Measurements from ENCODE around the gene NOL4L.

Gene NOL4L

DNA sequence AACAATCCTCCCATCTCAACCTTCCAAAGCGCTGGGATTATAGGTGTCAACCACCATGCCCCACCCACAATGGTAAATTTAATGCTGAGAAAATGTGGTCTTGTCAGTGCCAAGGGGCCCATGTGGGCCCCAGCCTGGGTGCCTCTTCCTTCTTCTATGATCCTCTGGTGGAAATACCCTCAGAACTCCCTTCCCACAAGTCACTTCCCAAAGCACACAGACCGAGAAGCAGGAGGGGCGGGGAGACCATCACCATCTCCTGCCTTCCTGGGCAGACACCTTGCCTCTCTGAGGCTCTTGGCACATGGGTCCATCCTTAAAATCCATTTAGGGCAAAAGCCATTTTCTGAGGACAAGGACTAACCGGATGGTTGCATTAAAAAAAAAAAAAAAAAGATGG lies 59.0 kb downstream of the NOL4L start:
- DNase-seq (ENCODE audit: low read depth in 3 of 3) = no peak

DNA sequence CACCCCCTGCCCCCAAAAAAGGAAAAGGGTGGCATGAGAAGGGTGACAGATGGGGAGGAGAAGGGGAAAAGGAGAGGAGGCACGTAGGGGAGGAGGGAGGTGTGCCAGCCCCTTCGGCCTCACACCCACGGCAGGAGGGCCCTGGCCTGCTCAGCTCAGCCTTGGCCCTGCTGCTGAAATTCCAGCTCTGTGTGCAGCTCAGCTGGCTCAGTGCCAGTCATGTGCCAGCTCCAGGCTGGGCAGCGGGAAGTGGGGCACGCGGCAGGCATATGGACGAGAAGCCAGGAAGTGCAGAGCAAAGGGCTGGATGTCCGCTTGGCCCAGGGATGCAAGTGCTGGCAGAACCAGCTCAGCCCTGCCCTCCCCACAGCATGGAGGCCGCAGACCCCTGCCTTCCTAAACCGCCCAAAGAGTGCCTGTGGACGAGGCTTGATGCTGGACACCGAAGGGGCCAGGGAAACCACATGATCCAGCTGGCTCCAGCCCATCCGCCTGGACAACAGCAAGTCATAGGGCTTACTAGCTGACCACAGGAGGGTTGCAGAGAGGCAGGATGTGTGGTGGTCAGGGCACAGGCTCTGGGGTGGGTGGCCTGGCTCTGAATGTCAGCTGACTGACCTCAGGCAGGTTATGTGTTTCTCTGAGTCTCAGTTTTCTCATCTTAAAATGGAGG lies 60.2 kb downstream of the NOL4L start:
- DNase-seq (ENCODE audit: low read depth in 3 of 3) = no peak

DNA sequence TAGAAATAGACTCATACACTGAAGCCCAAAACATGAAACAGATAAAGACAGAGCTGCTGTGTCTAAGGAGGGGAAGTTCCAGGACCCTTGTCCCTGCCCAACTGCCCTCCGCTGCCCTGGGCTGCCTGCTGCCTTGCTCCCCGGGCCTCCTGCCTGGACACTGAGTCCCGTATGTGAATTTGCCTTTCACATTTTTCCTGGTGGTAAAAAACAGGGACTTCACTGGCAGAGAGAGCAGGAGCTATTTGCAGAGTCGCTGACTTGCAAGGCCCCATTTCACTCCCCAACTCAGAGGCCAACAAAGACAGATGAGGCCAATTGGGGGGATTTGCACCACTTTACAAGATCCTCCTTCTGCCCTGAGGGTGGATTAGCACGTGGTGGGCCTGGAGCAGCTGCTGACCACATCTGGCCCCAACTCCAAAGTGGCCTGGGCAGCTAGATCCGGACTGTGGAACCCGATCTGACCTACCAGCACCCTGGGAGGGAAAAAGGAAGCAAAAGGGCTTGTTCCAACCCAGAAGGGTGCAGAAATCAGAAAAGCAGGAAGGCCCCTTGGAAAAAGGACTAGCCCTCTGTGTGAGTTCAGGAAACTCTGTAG lies 61.4 kb downstream of the NOL4L start:
- DNase-seq (ENCODE audit: low read depth in 3 of 3) = no peak

- DNase-seq (ENCODE audit: low read depth in 3 of 3) = no peak
Measured at GRCh38 chr20:32522776-32523612, 62.1 kb downstream of the NOL4L start.

DNA sequence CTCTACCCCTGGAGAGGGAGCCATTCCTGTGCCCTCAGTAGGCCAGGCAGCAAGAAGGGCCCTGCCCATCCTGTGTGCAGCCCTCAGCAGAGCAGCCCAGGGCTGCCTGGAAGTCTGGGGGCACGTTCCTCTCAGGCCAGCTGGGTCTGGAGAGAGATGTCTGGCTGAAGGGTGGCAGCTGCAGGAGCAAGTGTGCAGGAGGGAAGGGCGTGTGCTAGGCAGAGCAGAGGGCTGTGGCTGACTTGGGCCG lies 62.7 kb downstream of the NOL4L start:
- no peak for DNase-seq (ENCODE audit: low read depth in 3 of 3)

DNA sequence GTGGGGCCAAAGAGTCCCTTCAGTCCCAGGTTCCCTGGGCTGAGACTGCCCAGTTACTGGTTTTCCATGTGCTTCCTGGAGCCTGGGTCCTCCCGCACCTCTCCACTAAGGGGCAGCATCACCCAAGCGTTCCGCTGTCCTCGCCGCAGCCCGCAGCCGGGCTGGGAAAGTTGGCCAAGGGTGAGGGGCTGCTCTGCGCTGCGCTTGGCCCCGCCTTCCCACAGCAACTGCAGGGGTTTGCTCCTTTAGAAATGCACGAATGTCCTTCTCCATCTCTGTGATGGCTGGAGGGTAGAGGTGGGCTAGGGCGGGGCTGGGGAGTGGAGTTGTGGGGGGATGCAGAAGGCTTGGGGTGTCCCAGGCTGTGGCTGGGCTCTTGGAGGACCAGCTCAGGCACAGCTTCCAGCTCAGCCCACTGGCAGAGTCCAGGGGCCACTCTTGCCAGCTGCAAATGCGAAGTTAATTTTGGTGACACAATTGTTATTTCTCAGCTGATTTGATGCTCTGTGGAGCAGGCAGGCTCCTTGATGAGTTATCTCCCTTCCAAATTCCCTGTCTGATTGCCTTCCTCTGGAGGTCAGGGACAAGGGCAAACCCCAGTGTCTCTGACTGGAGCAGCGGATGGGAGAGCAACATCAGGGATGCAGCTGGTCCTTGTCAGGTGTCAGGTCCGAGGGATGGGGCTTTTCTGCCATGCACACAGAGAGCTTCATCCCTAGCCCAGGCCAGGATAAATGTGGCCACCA lies 63.2 kb downstream of the NOL4L start:
- peak in 1 of 3 experiments; percentile 72 for DNase-seq (ENCODE audit: low read depth in 3 of 3)

DNA sequence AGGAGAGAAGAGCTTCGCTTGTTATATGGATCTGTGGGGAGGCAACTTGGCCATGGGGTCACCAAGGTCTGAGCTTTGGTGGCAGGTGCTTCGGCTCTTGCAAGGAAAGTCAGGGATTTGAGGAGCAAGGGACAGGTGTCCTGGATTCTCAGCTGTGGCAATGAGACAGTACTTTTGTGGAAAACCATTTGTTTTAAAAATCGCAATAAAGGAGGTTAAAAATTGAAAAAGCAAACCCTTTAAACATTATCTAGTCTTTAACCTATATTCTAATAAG lies 64.3 kb downstream of the NOL4L start:
- DNase-seq (ENCODE audit: low read depth in 3 of 3) = no peak

GRCh38 chr20:32519381-32519730 lies 65.8 kb downstream of the NOL4L start:
- no peak for DNase-seq (ENCODE audit: low read depth in 3 of 3)

- DNase-seq (ENCODE audit: low read depth in 3 of 3) = no peak
Measured at GRCh38 chr20:32518593-32519380, 66.3 kb downstream of the NOL4L start.

DNA sequence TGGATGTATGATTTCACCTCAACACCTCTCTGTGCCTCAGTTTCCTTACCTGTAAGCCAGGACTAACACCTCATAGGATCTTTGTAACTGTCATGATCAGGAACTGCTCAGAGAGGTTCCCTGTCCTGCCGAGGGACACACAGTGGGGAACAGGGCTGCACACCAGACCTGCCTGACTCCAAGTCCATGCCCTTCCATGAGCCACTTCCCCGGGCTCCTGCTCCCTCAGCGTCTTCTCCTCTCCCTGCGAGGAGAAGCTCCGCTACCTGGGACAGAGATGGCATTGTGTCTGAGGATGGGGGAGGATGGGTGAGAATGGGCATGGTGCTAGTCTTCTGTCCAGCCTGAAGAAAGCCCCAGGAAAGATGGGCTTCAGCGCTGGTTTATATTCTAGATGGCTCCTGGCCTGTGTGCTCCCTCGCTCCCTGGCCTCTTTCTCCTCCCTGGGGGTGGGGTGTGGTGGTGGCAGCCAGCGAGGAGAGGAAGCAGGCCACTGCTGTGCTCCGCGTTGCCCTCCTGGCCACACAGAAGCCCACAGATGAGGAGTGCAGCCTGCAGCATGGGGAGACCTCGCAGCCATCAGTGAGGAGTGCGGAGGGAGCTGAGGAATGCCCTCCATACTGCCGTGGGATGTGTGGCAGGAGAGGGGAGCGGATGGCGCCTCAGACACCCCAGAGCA lies 67.1 kb downstream of the NOL4L start:
- DNase-seq (ENCODE audit: low read depth in 3 of 3) = no peak

DNA sequence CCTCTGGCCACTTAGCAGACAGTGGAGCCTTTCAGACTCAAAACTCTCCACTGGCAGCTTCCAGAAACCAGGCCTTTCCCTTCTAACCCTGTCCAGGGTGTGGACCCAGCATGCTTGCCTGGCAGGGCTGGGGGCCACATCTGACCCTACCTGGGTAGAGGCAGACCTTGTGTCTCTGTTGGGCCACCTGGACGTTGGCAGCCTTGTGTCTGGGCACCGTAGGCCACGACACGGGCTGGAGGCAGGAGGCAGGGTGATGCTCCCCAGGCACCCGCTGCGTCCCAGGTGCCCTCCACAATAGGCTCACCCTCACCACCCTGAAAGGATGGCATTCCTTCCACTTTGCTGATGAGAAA lies 67.6 kb downstream of the NOL4L start:
- DNase-seq (ENCODE audit: low read depth in 3 of 3) = no peak

DNA sequence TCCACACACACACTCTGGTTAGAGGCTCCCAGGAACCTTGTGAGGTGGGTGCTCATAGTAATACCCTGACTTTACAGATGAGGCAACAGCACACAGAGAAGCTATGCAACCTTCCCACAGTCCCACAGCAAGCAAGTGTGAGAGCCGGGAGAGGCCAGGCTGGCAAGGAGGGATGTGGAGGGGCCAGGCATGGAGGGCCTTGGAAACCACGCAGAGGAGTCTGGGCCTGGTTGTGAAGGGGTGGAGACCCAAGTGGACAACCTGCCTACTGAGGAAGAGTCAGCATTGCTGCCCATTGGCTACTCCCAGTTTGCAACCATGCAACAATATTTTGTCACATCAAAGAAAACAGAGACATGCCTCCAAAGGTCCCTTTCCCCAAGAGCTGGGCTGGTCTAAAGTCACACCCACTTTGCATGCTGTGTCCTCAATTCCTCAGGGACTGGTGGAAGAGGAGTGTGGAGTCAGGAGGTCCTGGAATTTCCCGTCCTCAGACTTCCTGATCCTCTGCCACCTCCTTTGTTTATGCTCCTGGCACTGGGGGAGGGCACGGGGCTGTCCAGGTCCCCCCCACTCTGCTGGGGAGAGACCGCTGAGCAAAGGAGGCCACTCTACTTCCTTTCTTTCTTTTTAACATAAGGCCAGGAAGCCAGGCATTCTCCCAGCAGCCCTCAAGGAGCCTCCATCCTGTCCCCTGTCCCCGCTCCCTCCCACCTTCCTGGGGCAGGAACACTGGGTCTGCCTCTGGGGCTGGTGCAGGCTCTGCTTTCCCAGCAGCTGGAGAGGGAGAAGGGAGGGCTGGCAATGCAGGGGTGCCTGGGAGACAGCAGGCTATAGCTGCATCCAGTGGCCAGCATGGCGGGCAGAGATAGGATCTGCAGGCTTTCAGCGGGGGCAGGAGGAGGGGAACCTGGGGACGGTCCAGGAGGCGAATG lies 68.3 kb downstream of the NOL4L start:
- DNase-seq (ENCODE audit: low read depth in 3 of 3) = no peak

- DNase-seq (ENCODE audit: low read depth in 3 of 3) = no peak
Measured at GRCh38 chr20:32515631-32516101, 69.5 kb downstream of the NOL4L start.

- DNase-seq (ENCODE audit: low read depth in 3 of 3) = no peak
Measured at GRCh38 chr20:32514760-32515159, 70.4 kb downstream of the NOL4L start.

DNA sequence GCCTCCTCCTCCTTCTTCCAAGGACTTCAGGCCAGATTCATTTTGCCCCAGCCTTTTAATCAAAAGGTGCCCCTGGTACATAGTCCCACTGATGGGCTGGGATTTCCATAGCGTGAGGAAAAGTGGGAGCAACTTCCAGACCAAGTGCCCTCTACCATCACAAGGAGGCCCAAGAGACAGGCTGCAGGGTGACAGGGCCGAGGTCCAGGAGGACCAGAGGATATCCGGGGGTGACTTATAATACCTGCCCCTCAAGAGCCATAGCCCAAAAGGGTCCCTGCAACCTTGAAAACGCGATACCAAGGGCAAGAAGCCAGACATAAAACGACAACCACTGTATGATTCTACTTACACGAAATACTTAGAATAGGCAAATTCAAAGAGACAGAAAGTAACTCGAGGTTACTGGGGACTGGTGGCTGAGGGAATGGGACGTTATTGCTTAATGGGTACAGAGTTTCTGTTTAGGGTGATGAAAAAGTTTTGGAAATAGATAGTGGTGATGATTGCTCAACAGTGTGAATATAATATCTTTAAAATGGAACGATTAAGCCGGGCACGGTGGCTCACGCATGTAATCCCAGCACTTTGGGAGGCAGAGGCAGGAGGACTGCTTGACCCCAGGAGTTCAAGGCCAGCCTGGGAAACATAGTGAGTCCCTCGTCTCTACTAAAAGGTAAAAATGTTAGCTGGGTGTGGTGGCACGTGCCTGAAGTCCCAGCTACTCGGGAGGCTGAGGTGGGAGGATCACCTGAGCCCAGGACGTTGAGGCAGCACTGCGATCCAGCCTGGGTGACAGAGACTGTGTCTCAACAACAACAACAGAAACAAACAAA lies 71.9 kb downstream of the NOL4L start:
- no peak for DNase-seq (ENCODE audit: low read depth in 3 of 3)

DNA sequence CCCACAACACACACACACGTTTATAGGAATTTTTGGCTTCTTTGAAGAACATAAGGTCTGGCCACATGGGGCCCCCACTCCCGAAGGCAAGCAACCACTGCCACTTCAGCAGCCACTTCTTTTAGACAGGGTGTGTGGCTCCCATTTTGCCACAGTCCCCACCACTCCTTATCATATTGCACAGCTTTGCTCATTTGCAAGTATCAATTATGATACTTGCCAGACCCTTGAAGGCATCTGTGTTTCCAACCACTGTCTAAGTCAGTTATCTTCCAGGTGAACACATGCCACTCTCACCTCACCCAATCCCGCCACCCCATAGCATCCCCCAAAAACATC lies 73.1 kb downstream of the NOL4L start:
- DNase-seq (ENCODE audit: low read depth in 3 of 3) = no peak

DNA sequence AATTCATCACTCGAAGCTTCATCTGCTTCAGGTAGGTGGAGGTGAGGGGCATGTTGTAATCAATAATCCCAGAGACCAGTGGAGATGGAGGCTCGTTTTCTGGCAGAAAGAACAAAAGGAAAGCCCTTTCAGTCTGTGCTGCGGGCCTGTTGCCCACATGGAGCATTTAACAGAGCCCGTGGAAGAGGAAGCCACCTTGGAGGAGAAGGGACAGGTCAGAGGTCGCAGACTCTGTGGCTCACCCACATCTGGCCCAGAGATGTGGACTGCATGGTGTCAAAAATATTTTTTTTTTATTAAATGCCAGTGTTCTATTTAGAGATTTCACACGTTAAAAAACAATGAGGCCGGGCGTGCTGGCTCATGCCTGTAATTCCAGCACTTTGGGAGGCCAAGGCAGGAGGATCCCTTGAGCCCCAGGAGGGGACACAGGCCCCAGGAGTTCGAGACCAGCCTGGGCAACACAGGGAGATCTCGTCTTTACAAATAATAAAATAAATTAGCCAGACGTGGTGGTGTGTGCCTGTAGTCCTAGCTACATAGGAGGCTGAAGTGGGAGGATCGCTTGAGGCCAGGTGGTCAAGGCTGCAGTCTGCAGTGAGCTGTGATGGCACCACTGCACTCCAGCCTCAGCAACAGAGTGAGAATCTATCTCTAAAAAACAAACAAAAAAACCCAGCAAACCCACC lies 73.6 kb downstream of the NOL4L start:
- no peak for DNase-seq (ENCODE audit: low read depth in 3 of 3)

GRCh38 chr20:32510601-32511357 lies 74.4 kb downstream of the NOL4L start:
- DNase-seq (ENCODE audit: low read depth in 3 of 3) = no peak

Measured in stimulated activated CD4-positive, alpha-beta T cell treated with anti-CD3 and anti-CD28 coated beads, TNF-alpha, amount 100 ng/mL, for 24 hours (primary cell).